ENCODE results near the gene VWF.

Gene VWF

GRCh38 chr12:6076346-6076745, 48.1 kb downstream of the VWF start:
- no peak for DNase-seq

- no peak for DNase-seq
Measured at GRCh38 chr12:6074979-6075585, 49.4 kb downstream of the VWF start.

GRCh38 chr12:6074427-6074826, 50.0 kb downstream of the VWF start:
- DNase-seq = no peak

GRCh38 chr12:6073426-6073825, 51.0 kb downstream of the VWF start:
- DNase-seq = no peak

- DNase-seq = no peak
Measured at GRCh38 chr12:6072302-6072752, 52.1 kb downstream of the VWF start.

GRCh38 chr12:6071589-6071988, 52.9 kb downstream of the VWF start:
- no peak for DNase-seq

- peak in 2 of 3 experiments; percentile 36 to 89 for DNase-seq
Measured at GRCh38 chr12:6070472-6071257, 53.8 kb downstream of the VWF start.

GRCh38 chr12:6069437-6070093, 54.9 kb downstream of the VWF start:
- DNase-seq = no peak

GRCh38 chr12:6068227-6068626, 56.2 kb downstream of the VWF start:
- DNase-seq = peak in 1 of 3 experiments; percentile 14

- no peak for DNase-seq
Measured at GRCh38 chr12:6067152-6067916, 57.1 kb downstream of the VWF start.

GRCh38 chr12:6066651-6067050, 57.8 kb downstream of the VWF start:
- DNase-seq = no peak

GRCh38 chr12:6065863-6066199, 58.6 kb downstream of the VWF start:
- DNase-seq = no peak

- no peak for DNase-seq
Measured at GRCh38 chr12:6065131-6065862, 59.2 kb downstream of the VWF start.

- DNase-seq = peak; percentile 46 to 64 (median 58)
Measured at GRCh38 chr12:6062757-6063735, 61.4 kb downstream of the VWF start.

- no peak for DNase-seq
Measured at GRCh38 chr12:6062395-6062756, 62.1 kb downstream of the VWF start.

- no peak for DNase-seq
Measured at GRCh38 chr12:6061660-6062059, 62.8 kb downstream of the VWF start.

- DNase-seq = no peak
Measured at GRCh38 chr12:6059860-6060565, 64.5 kb downstream of the VWF start.

- DNase-seq = no peak
Measured at GRCh38 chr12:6059221-6059620, 65.2 kb downstream of the VWF start.

GRCh38 chr12:6058481-6059161, 65.8 kb downstream of the VWF start:
- no peak for DNase-seq

GRCh38 chr12:6057700-6058099, 66.8 kb downstream of the VWF start:
- DNase-seq = peak in 1 of 3 experiments; percentile 15
